OCI-LY3 (cell line): ENCODE measurements around the gene NXPH4.

ENCODE experiments used
- H2AFZ ChIP-seq: fragments of 200-600, 300-600 bp; shearing (Covaris generic); 2 replicates; pipeline ENCODE4 v1.6.0; 2014; ENCODE audit warnings: antibody characterized with exemption, low read depth, low read length
- H3K27ac ChIP-seq: fragments of 200-600, 300-600 bp; sonication (generic); 2 replicates; pipeline ENCODE4 v1.5.1; 2014; ENCODE audit warnings: mild to moderate bottlenecking, low read length, moderate library complexity, mixed read lengths
- H3K27me3 ChIP-seq: fragments of 200-600, 300-600 bp; sonication (generic); 2 replicates; pipeline ENCODE4 v1.6.1; 2014; ENCODE audit warnings: low read depth, low read length, mixed read lengths
- H3K36me3 ChIP-seq: fragments of 200-600, 300-600 bp; sonication (generic); replicated peaks from 2 replicates; pipeline ENCODE3; 2014; ENCODE audit warnings: low read depth, low read length, mixed read lengths
- H3K4me1 ChIP-seq: fragments of 300-600, 200-600 bp; sonication (generic); 2 replicates; pipeline ENCODE4 v1.6.1; 2014; ENCODE audit warnings: low read length, mixed read lengths
- H3K4me2 ChIP-seq: fragments of 200-600, 300-600 bp; sonication (generic); 2 replicates; pipeline ENCODE4 v1.6.1; 2014; ENCODE audit warnings: low read length, mixed read lengths
- H3K4me3 ChIP-seq: fragments of 300-600, 200-600 bp; sonication (generic); 2 replicates; pipeline ENCODE4 v1.5.1; 2014; ENCODE audit warnings: antibody characterized with exemption, mild to moderate bottlenecking, low read length, moderate library complexity
- H3K79me2 ChIP-seq: fragments of 300-600, 200-600 bp; shearing (Covaris generic); 2 replicates; pipeline ENCODE4 v1.6.1; 2014; ENCODE audit warnings: mild to moderate bottlenecking, low read length, mixed read lengths
- H3K9ac ChIP-seq: fragments of 300-600, 200-600 bp; shearing (Covaris generic); 2 replicates; pipeline ENCODE4 v1.6.0; 2014; ENCODE audit warnings: mild to moderate bottlenecking, low read length, moderate library complexity
- H3K9me3 ChIP-seq: fragments of 200-600, 300-600 bp; shearing (Covaris generic); 2 replicates; pipeline ENCODE4 v1.6.1; 2014; ENCODE audit warnings: low read length, mixed read lengths; ENCODE audit not compliant: insufficient read depth
- H4K20me1 ChIP-seq: fragments of 200-600, 300-600 bp; sonication (generic); 2 replicates; pipeline ENCODE4 v1.6.1; 2016; ENCODE audit warnings: low read length, mixed read lengths; ENCODE audit not compliant: insufficient read depth
- CTCF ChIP-seq: fragments of 200-600, 300-600 bp; sonication (generic); IDR thresholded peaks from 2 replicates; pipeline ENCODE4 v1.5.1; 2014; ENCODE audit warnings: antibody characterized with exemption, low read length, low read depth
- EZH2phosphoT487 ChIP-seq: fragments of 200-600 bp; shearing (Covaris generic); IDR thresholded peaks from 2 replicates; pipeline ENCODE4 v1.6.1; 2018; ENCODE audit warnings: antibody characterized with exemption, mixed run types, low read depth

Gene NXPH4

GRCh38 chr12:57237932-57238853 lies 21.6 kb downstream of the NXPH4 start:
- H3K9me3 ChIP-seq, result no peaks in the 10 kb centered on the region
- TF ChIP-seq EZH2phosphoT487 (no peak), CTCF (no peak)
- peak overlapping the region; percentile 91 for H3K4me3 ChIP-seq
- peaks cover 31% of the 10 kb centered on the region for H3K4me1 ChIP-seq
- H3K27me3 ChIP-seq, result peaks cover 27% of the 10 kb centered on the region
- peak overlapping the region; percentile 59 for H3K9ac ChIP-seq
- peak overlapping the region; percentile 100 for H3K4me2 ChIP-seq
- H3K36me3 ChIP-seq, result peaks cover 16% of the 10 kb centered on the region
- peaks cover 2% of the 10 kb centered on the region; the same call in 1 of the 2 replicates for H4K20me1 ChIP-seq
- H3K79me2 ChIP-seq, result no peaks in the 10 kb centered on the region
- H2AFZ ChIP-seq, result peak overlapping the region; percentile 62; the same call in 1 of the 2 replicates
- H3K27ac ChIP-seq, result no peak overlapping the region

GRCh38 chr12:57238854-57239554 lies 22.4 kb downstream of the NXPH4 start:
- H3K4me2 ChIP-seq, result peak overlapping the region; percentile 100
- H3K4me3 ChIP-seq, result peak overlapping the region; percentile 91
- no peaks in the 10 kb centered on the region for H3K9me3 ChIP-seq
- H3K79me2 ChIP-seq, result no peaks in the 10 kb centered on the region
- peak overlapping the region; percentile 88 for H3K9ac ChIP-seq
- H3K27ac ChIP-seq, result peak overlapping the region; percentile 46; the same call in 1 of the 2 replicates
- peak overlapping the region; percentile 62; the same call in 1 of the 2 replicates for H2AFZ ChIP-seq
- peak; percentile 100 for TF ChIP-seq CTCF
- no peak for TF ChIP-seq EZH2phosphoT487
- peaks cover 29% of the 10 kb centered on the region for H3K27me3 ChIP-seq
- H3K36me3 ChIP-seq, result peaks cover 8% of the 10 kb centered on the region
- peaks cover 2% of the 10 kb centered on the region; the same call in 1 of the 2 replicates for H4K20me1 ChIP-seq
- H3K4me1 ChIP-seq, result peaks cover 35% of the 10 kb centered on the region

- Histone ChIP-seq H3K36me3 (peaks cover 2% of the 10 kb centered on the region), H3K9ac (peak overlapping the region; percentile 88), H2AFZ (0 out of 2 replicates have a peak overlapping the region, but pooled peaks have one; percentile 47), H3K9me3 (no peaks in the 10 kb centered on the region), H3K4me1 (peaks cover 35% of the 10 kb centered on the region), H3K27me3 (peaks cover 30% of the 10 kb centered on the region), H3K4me2 (peak overlapping the region; percentile 100), H3K27ac (peak overlapping the region; percentile 46), H3K79me2 (no peaks in the 10 kb centered on the region), H4K20me1 (peaks cover 2% of the 10 kb centered on the region; the same call in 1 of the 2 replicates), H3K4me3 (peak overlapping the region; percentile 91)
- no peak for TF ChIP-seq CTCF
- TF ChIP-seq EZH2phosphoT487, result no peak
Observed at GRCh38 chr12:57239587-57240065, 23.0 kb downstream of the NXPH4 start.
